Endodermal cell (in vitro differentiated cells): ENCODE data around the gene PRKACA. TPM values are rescaled to one million over a fixed set of nuclear protein-coding genes. Genes with fewer than 3 reads are reported as not detected.

Experiments
- DNase-seq: peaks from one replicate; pipeline ENCODE4 v3.0.0-alpha.2; 2017
- H3K27ac ChIP-seq: 2 replicates; pipeline ENCODE4 v1.5.1; 2013; ENCODE audit warnings: mild to moderate bottlenecking, low read depth, low read length, moderate library complexity
- H3K27me3 ChIP-seq: 2 replicates; pipeline ENCODE4 v1.6.1; 2013; ENCODE audit warnings: mild to moderate bottlenecking, low read length, moderate library complexity; ENCODE audit not compliant: insufficient read depth, control insufficient read depth, poor library complexity, severe bottlenecking
- H3K36me3 ChIP-seq: 2 replicates; pipeline ENCODE4 v1.7.0; 2013; ENCODE audit warnings: mild to moderate bottlenecking, low read length, moderate library complexity; ENCODE audit not compliant: control insufficient read depth, insufficient read depth
- H3K4me1 ChIP-seq: one replicate; pipeline ENCODE4 v1.7.0; 2013; ENCODE audit warnings: low read length; ENCODE audit not compliant: control insufficient read depth, insufficient read depth
- H3K4me3 ChIP-seq: 2 replicates; pipeline ENCODE4 v1.5.1; 2013; ENCODE audit warnings: mild to moderate bottlenecking, low read length, moderate library complexity
- H3K9ac ChIP-seq: 2 replicates; pipeline ENCODE4 v1.6.1; 2013; ENCODE audit warnings: mild to moderate bottlenecking, low read length, moderate library complexity; ENCODE audit not compliant: poor library complexity, severe bottlenecking; ENCODE audit errors: extremely low read depth
- H3K9me3 ChIP-seq: 2 replicates; pipeline ENCODE4 v1.6.1; 2013; ENCODE audit warnings: mild to moderate bottlenecking, low read length, moderate library complexity; ENCODE audit not compliant: control insufficient read depth
- H3K27ac Mint-ChIP-seq: 2 replicates; pipeline ENCODE4 v1.8.0; 2020; ENCODE audit warnings: mixed read lengths
- H3K27me3 Mint-ChIP-seq: 2 replicates; pipeline ENCODE4 v1.8.0; 2021; ENCODE audit warnings: mild to moderate bottlenecking, mixed read lengths; ENCODE audit not compliant: insufficient read depth
- H3K36me3 Mint-ChIP-seq: 2 replicates; pipeline ENCODE4 v1.8.0; 2020; ENCODE audit warnings: low read depth, mixed read lengths
- H3K4me1 Mint-ChIP-seq: 2 replicates; pipeline ENCODE4 v1.8.0; 2020; ENCODE audit warnings: mixed read lengths
- H3K4me3 Mint-ChIP-seq: 2 replicates; pipeline ENCODE4 v1.8.0; 2020; ENCODE audit warnings: mild to moderate bottlenecking, moderate library complexity, mixed read lengths
- H3K9me3 Mint-ChIP-seq: 2 replicates; pipeline ENCODE4 v1.8.0; 2020; ENCODE audit warnings: mild to moderate bottlenecking, mixed read lengths
- CTCF ChIP-seq: fragments of 200-600 bp; sonication (generic); conservative IDR thresholded peaks from 2 replicates; pipeline ENCODE4 v1.5.0; 2021; ENCODE audit warnings: antibody characterized with exemption, mild to moderate bottlenecking
- WGBS, 2 experiments: methylation state at CpG; one replicate each; pipeline versions ENCODE4 v1.1.5 to v1.1.7; 2013; ENCODE audit warnings: missing lambda C conversion rate in 2 of 2, mixed read lengths in 1 of 2; ENCODE audit not compliant: insufficient coverage in 1 of 2, insufficient read length in 1 of 2; 5-methylcytosine and 5-hydroxymethylcytosine counted together
- total RNA-seq, 2 donors: library from RNA; stranded (reverse); fragmentation: NEBNext Ultra II Directional in 1 of 2; extraction: Animal tissue kit (Norgen Biotek cat#: 25700) in 1 of 2; gene quantifications; 2 replicates in 1 of 2; 3 replicates in 1 of 2; pipeline ENCODE4 v1.2.1, GENCODE V29; 2021

The PRKACA gene
- total RNA-seq, 2 donors from 2014 or later = 62.1 to 73.8 TPM

DNA sequence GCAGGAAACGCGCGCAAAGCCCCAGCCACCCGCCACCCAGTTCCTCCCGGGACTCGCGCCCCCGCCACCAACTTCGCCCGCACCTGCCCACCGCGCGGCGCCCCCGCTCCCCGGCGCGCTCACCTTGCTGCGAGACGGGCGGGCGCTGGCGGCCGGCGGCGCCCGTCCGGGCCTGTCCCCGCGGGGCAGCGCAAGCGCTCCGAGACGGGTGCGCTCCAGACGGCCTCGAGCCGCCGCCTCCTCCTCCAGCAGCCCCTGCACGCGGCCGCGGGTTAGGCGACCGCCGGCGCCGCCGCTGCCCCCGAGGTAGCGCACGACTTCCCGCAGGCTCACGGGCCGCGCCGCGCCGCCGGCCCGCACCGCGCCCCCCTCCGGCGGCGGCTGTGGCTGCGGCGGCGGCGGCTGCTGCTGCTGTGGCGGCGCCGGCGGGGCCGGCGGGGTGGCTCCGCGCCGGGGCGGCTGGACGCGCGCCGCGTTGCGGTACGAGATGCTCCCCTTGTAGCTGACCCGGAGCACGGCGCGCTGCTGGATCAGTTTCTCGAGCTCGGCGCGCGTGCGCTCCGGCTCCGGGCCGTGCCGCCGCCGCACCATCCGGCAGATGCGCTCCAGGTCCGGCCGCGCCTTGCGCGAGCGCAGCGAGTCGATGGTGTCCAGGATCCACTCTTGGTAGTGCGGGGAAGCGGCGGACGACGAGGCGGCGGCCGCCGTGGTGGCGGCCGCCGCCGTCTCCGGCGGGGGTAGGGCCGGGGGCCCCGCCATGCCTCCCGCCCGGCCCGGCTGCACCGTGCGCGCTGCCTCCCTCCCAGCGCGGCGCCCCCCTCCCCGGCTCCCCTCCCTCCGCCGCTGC is 27.7 kb downstream of the PRKACA start:
- peak; percentile 9 for TF ChIP-seq CTCF

DNA sequence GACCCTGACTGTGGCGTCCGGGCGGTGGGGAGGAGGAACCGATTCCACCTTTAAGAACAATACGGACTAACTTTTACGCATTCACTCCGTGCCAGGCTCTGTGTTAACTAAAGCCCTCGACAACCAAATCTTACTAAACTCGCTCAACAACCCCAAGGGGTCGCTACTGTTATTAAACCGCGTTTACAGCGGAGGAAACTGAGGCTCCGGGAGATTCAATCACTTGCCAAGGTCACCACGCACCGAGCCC is 28.2 kb downstream of the PRKACA start:
- H3K4me3 Mint-ChIP-seq = peak overlapping the region; percentile 65
- peak overlapping the region; percentile 81 for H3K4me3 ChIP-seq
- H3K36me3 Mint-ChIP-seq = peaks cover 27% of the 10 kb centered on the region
- WGBS, 2 experiments = 2 to 21% methylated on average over 10 to 16 of the region's 16 CpGs
- H3K9me3 ChIP-seq = peaks cover 9% of the 10 kb centered on the region
- H3K9me3 Mint-ChIP-seq = peaks cover 16% of the 10 kb centered on the region
- no peak overlapping the region for H3K27ac ChIP-seq
- no peaks in the 10 kb centered on the region for H3K27me3 ChIP-seq
- peak; percentile 67 for TF ChIP-seq CTCF
- H3K27me3 Mint-ChIP-seq = peaks cover 25% of the 10 kb centered on the region
- no peak overlapping the region for H3K9ac ChIP-seq
- no peaks in the 10 kb centered on the region for H3K4me1 ChIP-seq
- H3K36me3 ChIP-seq = peaks cover 20% of the 10 kb centered on the region
- peaks cover 13% of the 10 kb centered on the region for H3K4me1 Mint-ChIP-seq
- peak; percentile 58 for DNase-seq
- no peak overlapping the region for H3K27ac Mint-ChIP-seq

More for the DNA sequence above, 27.7 kb downstream of the PRKACA start:
- peaks cover 24% of the 10 kb centered on the region for H3K27me3 Mint-ChIP-seq
- peaks cover 22% of the 10 kb centered on the region for H3K9me3 Mint-ChIP-seq
- Histone ChIP-seq H3K27ac (no peak overlapping the region), H3K9me3 (peaks cover 9% of the 10 kb centered on the region), H3K9ac (no peak overlapping the region), H3K4me1 (no peaks in the 10 kb centered on the region), H3K27me3 (no peaks in the 10 kb centered on the region), H3K36me3 (peaks cover 20% of the 10 kb centered on the region), H3K4me3 (peak overlapping the region; percentile 81)
- no peak overlapping the region for H3K27ac Mint-ChIP-seq
- H3K4me1 Mint-ChIP-seq = peaks cover 13% of the 10 kb centered on the region
- 0 to 1% methylated on average over 35 to 130 of the region's 142 CpGs for WGBS, 2 experiments
- DNase-seq = peak; percentile 71
- H3K36me3 Mint-ChIP-seq = peaks cover 31% of the 10 kb centered on the region
- peak overlapping the region; percentile 65 for H3K4me3 Mint-ChIP-seq

GRCh38 chr19:14088634-14089411 is 28.7 kb downstream of the PRKACA start:
- Histone ChIP-seq H3K27me3 (no peaks in the 10 kb centered on the region), H3K36me3 (peaks cover 20% of the 10 kb centered on the region), H3K27ac (no peak overlapping the region), H3K4me1 (no peaks in the 10 kb centered on the region), H3K4me3 (peak overlapping the region; percentile 81), H3K9ac (no peak overlapping the region), H3K9me3 (peaks cover 9% of the 10 kb centered on the region)
- H3K4me1 Mint-ChIP-seq = peaks cover 13% of the 10 kb centered on the region
- H3K4me3 Mint-ChIP-seq = peak overlapping the region; percentile 65
- H3K27ac Mint-ChIP-seq = no peak overlapping the region
- H3K27me3 Mint-ChIP-seq = peaks cover 28% of the 10 kb centered on the region
- no peak for TF ChIP-seq CTCF
- no peak for DNase-seq
- H3K36me3 Mint-ChIP-seq = peaks cover 27% of the 10 kb centered on the region
- peaks cover 11% of the 10 kb centered on the region for H3K9me3 Mint-ChIP-seq
- 88 to 93% methylated on average over 22 to 30 of the region's 30 CpGs for WGBS, 2 experiments
